B cell (primary cell): ENCODE data around the gene ASPA. TPM values are rescaled to one million over a fixed set of nuclear protein-coding genes. Genes with fewer than 3 reads are reported as not detected.

Experiments used
- ATAC-seq: fragments of 200-7000 bp; cut with Tn5 transposase; one replicate; pipeline ENCODE4 v1.10.0; 2021; ENCODE audit warnings: low read depth, mild to moderate bottlenecking, moderate number of reproducible peaks, moderate library complexity
- CTCF ChIA-PET: fragments of 350-600 bp; sonication (Branson Sonifier 250); formaldehyde crosslinking; loops from one replicate; lab custom pipeline; 2021; ENCODE audit warnings: antibody characterized with exemption, inconsistent platforms; lab: Charles Lee
- POLR2A ChIA-PET: fragments of 350-600 bp; sonication (Branson Sonifier 250); formaldehyde crosslinking; loops from one replicate; lab custom pipeline; 2021; ENCODE audit warnings: antibody characterized with exemption; lab: Charles Lee
- DNase-seq: peaks from one replicate; pipeline ENCODE4 v3.0.0; 2013
- H2AFZ ChIP-seq: 2 replicates; pipeline ENCODE4 v1.6.1; 2012; ENCODE audit warnings: mild to moderate bottlenecking, low read depth, low read length; ENCODE audit not compliant: insufficient read depth, poor library complexity, severe bottlenecking
- H3K27ac ChIP-seq, 2 donors: 1 replicate in 1 of 2; 2 replicates in 1 of 2; pipeline ENCODE4 v1.5.1; 2012 to 2013; ENCODE audit warnings: low read length in 2 of 2, mild to moderate bottlenecking in 2 of 2, moderate library complexity in 1 of 2
- H3K27me3 ChIP-seq, 4 experiments: fragments of 200-600 bp in 1 of 4; sonication (generic) in 1 of 4; replicated peaks in 1 of 4; 1 replicate in 2 of 4; 2 replicates in 2 of 4; pipeline versions ENCODE4 v1.6.1 to v1.7.0; 2013 to 2016; ENCODE audit warnings: low read length in 3 of 4, mild to moderate bottlenecking in 2 of 4, mixed read lengths in 1 of 4, moderate library complexity in 1 of 4; ENCODE audit not compliant: insufficient read depth in 4 of 4, control insufficient read depth in 3 of 4; ENCODE audit errors: control extremely low read depth in 1 of 4
- H3K36me3 ChIP-seq, 2 experiments: replicated peaks in 1 of 2; 1 replicate in 1 of 2; 2 replicates in 1 of 2; pipeline versions ENCODE4 v1.6.1 to v1.7.1; 2013; ENCODE audit warnings: low read length in 1 of 2; ENCODE audit not compliant: insufficient read depth in 2 of 2, control insufficient read depth in 1 of 2; ENCODE audit errors: control extremely low read depth in 1 of 2, extremely low read depth in 1 of 2
- H3K4me1 ChIP-seq, 2 donors: fragments of 200-600 bp in 1 of 2; sonication (generic) in 1 of 2; 1 replicate in 1 of 2; 2 replicates in 1 of 2; pipeline versions ENCODE4 v1.5.1 to v1.6.1; 2013 to 2017; ENCODE audit warnings: low read length in 2 of 2; ENCODE audit not compliant: control insufficient read depth in 2 of 2, insufficient read depth in 2 of 2
- H3K4me2 ChIP-seq: replicated peaks from 2 replicates; pipeline ENCODE3; 2012; ENCODE audit warnings: mild to moderate bottlenecking, low read depth, low read length; ENCODE audit not compliant: poor library complexity, severe bottlenecking
- H3K4me3 ChIP-seq, 5 experiments: fragments of 200-600 bp in 1 of 5; sonication (generic) in 1 of 5; 1 replicate in 3 of 5; 2 replicates in 2 of 5; pipeline versions ENCODE4 v1.5.1 to v1.7.0; 2011 to 2016; ENCODE audit warnings: low read length in 4 of 5, mild to moderate bottlenecking in 4 of 5, low read depth in 2 of 5, control low read depth in 1 of 5, moderate library complexity in 1 of 5; ENCODE audit not compliant: insufficient read depth in 1 of 5; ENCODE audit errors: control extremely low read depth in 1 of 5, extremely low read depth in 1 of 5
- H3K79me2 ChIP-seq: fragments of 200-600 bp; sonication (generic); one replicate; pipeline ENCODE4 v1.6.0; 2016; ENCODE audit warnings: low read length; ENCODE audit not compliant: control insufficient read depth, insufficient read depth
- H3K9ac ChIP-seq: fragments of 200-600 bp; sonication (generic); 2 replicates; pipeline ENCODE4 v1.6.1; 2017; ENCODE audit warnings: mild to moderate bottlenecking, low read length, moderate library complexity
- H3K9me3 ChIP-seq, 3 donors: one replicate each; pipeline versions ENCODE4 v1.6.1 to v1.7.1; 2013; ENCODE audit warnings: low read length in 2 of 3; ENCODE audit not compliant: control insufficient read depth in 2 of 3, insufficient read depth in 1 of 3; ENCODE audit errors: control extremely low read depth in 1 of 3
- H4K20me1 ChIP-seq: 2 replicates; pipeline ENCODE4 v1.6.0; 2012; ENCODE audit warnings: mild to moderate bottlenecking, low read length; ENCODE audit not compliant: insufficient read depth, control insufficient read depth, poor library complexity, severe bottlenecking
- H3K27ac Mint-ChIP-seq: one replicate; pipeline ENCODE4 v1.8.0; 2021; ENCODE audit warnings: mixed read lengths
- H3K27me3 Mint-ChIP-seq: one replicate; pipeline ENCODE4 v1.8.0; 2021; ENCODE audit warnings: mixed read lengths
- H3K4me1 Mint-ChIP-seq: one replicate; pipeline ENCODE4 v1.8.0; 2021; ENCODE audit warnings: mixed read lengths
- H3K4me3 Mint-ChIP-seq: one replicate; pipeline ENCODE4 v1.8.0; 2021; ENCODE audit warnings: mixed read lengths
- H3K9me3 Mint-ChIP-seq: one replicate; pipeline ENCODE4 v1.8.0; 2022; ENCODE audit warnings: mixed read lengths; ENCODE audit not compliant: insufficient read depth
- CTCF ChIP-seq: fragments of 200-600 bp; IDR thresholded peaks from one replicate; pipeline ENCODE4 v1.8.0; 2022; ENCODE audit warnings: antibody characterized with exemption, mild to moderate bottlenecking
- EZH2 ChIP-seq: IDR thresholded peaks from 2 replicates; pipeline ENCODE4 v1.6.1; 2012; ENCODE audit warnings: borderline replicate concordance, low read depth, mild to moderate bottlenecking, moderate library complexity, low read length; ENCODE audit not compliant: insufficient read depth, poor library complexity, severe bottlenecking
- WGBS: methylation state at CpG from one replicate; pipeline ENCODE4 v1.1.5; 2013; ENCODE audit warnings: missing lambda C conversion rate; ENCODE audit not compliant: insufficient coverage; 5-methylcytosine and 5-hydroxymethylcytosine counted together
- intact Hi-C: fragments of 100-400 bp; cut with micrococcal nuclease; formaldehyde crosslinking; loops from one replicate; pipeline ENCODE4 v1.10.0; 2022
- polyA plus RNA-seq: library from polyadenylated mRNA; depleted of rRNA; stranded (reverse); fragments of >200 nt; gene quantifications from 2 replicates; pipeline ENCODE4 v1.2.3, GENCODE V29; 2012
- total RNA-seq, 2 donors: library from RNA; stranded (reverse); fragments of 120-200 nt in 1 of 2; gene quantifications; 1 replicate in 1 of 2; 2 replicates in 1 of 2; pipeline versions ENCODE4 v1.2.3 to v1.2.4, GENCODE V29; 2013 to 2022

ASPA gene
- total and polyA plus RNA-seq, 2 donors (not counting 1 experiment from before 2014, with no cell fraction given) = not detected

- no peak for ATAC-seq
These were observed 6.3 kb upstream of the ASPA start for GRCh38 chr17:3469529-3469928.

GRCh38 chr17:3471599-3471998 lies 4.2 kb upstream of the ASPA start, which contains the start of gene SPATA22:
Gene SPATA22 (minus strand): TSS chr17:3471819. CDS start chr17:3469325, 2,494 bp downstream.
- no peak for DNase-seq
- WGBS = 97% methylated on average over 38 of the region's 38 CpGs

More at GRCh38 chr17:3469529-3469928, 6.3 kb upstream of the ASPA start:
- WGBS = 81% methylated on average over 3 of the region's 5 CpGs
- no peak overlapping the region for H3K9ac ChIP-seq
- H3K4me1 ChIP-seq = no peaks in the 10 kb centered on the region
- Mint-ChIP-seq H3K27me3 (peaks cover 8% of the 10 kb centered on the region), H3K4me1 (no peaks in the 10 kb centered on the region), H3K27ac (no peak overlapping the region), H3K4me3 (no peak overlapping the region), H3K9me3 (no peaks in the 10 kb centered on the region)
- no peak overlapping the region for H3K27ac ChIP-seq
- intact Hi-C loops = no loop called here
- H3K4me2 ChIP-seq = no peak overlapping the region
- H3K4me3 ChIP-seq = no peak overlapping the region
- no peaks in the 10 kb centered on the region for H4K20me1 ChIP-seq
- POLR2A ChIA-PET = no interaction called here
- no peak overlapping the region for H2AFZ ChIP-seq
- no peaks in the 10 kb centered on the region for H3K27me3 ChIP-seq
- CTCF ChIA-PET = no interaction called here
- no peak for DNase-seq
- peaks cover 0 to 3% (median 0%) of the 10 kb centered on the region in 3 donors for H3K9me3 ChIP-seq
- TF ChIP-seq CTCF = no peak
- TF ChIP-seq EZH2 = no peak
- no peaks in the 10 kb centered on the region for H3K36me3 ChIP-seq
- no peaks in the 10 kb centered on the region for H3K79me2 ChIP-seq

More at GRCh38 chr17:3471599-3471998, 4.2 kb upstream of the ASPA start, which contains the start of gene SPATA22:
- Histone ChIP-seq H3K4me1 (no peaks in the 10 kb centered on the region), H3K79me2 (no peaks in the 10 kb centered on the region), H2AFZ (no peak within 1 kb of the TSS), H3K9ac (no peak within 1 kb of the TSS), H4K20me1 (no peaks in the 10 kb centered on the region), H3K4me3 (no peak within 1 kb of the TSS), H3K9me3 (peaks cover 0 to 3% (median 0%) of the 10 kb centered on the region in 3 donors), H3K27ac (no peak within 1 kb of the TSS), H3K4me2 (no peak within 1 kb of the TSS), H3K27me3 (no peaks in the 10 kb centered on the region), H3K36me3 (no peaks in the 10 kb centered on the region)
- POLR2A ChIA-PET = no interaction called here
- CTCF ChIA-PET = no interaction called here
- intact Hi-C loops = no loop called here
- H3K27ac Mint-ChIP-seq = no peak within 1 kb of the TSS
- no peak for ATAC-seq
- no peaks in the 10 kb centered on the region for H3K9me3 Mint-ChIP-seq
- no peak within 1 kb of the TSS for H3K4me3 Mint-ChIP-seq
- peaks cover 10% of the 10 kb centered on the region for H3K27me3 Mint-ChIP-seq
- TF ChIP-seq CTCF = no peak
- TF ChIP-seq EZH2 = no peak
- peaks cover 3% of the 10 kb centered on the region for H3K4me1 Mint-ChIP-seq
